SKM-1 (cell line): Measurements from ENCODE around the gene PFDN1.
A peak's percentile ranks its signal among the peaks of the same experiment; 100 is the strongest.

Experiments used
- DNase-seq: peaks from one replicate; lab custom pipeline; 2025; ENCODE audit not compliant: unreplicated experiment; lab: John Stamatoyannopoulos, UW

Gene PFDN1

GRCh38 chr5:140298183-140298601, 4.7 kb downstream of the PFDN1 start:
- no peak for DNase-seq

- no peak for DNase-seq
These were observed 5.6 kb downstream of the PFDN1 start for GRCh38 chr5:140297283-140297682.

- DNase-seq, result no peak
These were observed 6.6 kb downstream of the PFDN1 start for GRCh38 chr5:140296289-140296688.

- DNase-seq, result peak; percentile 15
These were observed 7.5 kb downstream of the PFDN1 start for GRCh38 chr5:140295414-140295813.

GRCh38 chr5:140294753-140295152, 8.1 kb downstream of the PFDN1 start:
- DNase-seq, result no peak

- no peak for DNase-seq
These were observed 9.1 kb downstream of the PFDN1 start for GRCh38 chr5:140293849-140294100.

- no peak for DNase-seq
These were observed 9.6 kb downstream of the PFDN1 start for GRCh38 chr5:140293091-140293848.

GRCh38 chr5:140292212-140293036, 10.5 kb downstream of the PFDN1 start:
- DNase-seq, result no peak

GRCh38 chr5:140287801-140288521, 14.9 kb downstream of the PFDN1 start:
- DNase-seq, result no peak

GRCh38 chr5:140286424-140286823, 16.5 kb downstream of the PFDN1 start:
- DNase-seq, result no peak

- DNase-seq, result no peak
These were observed 18.9 kb downstream of the PFDN1 start for GRCh38 chr5:140284013-140284412.

GRCh38 chr5:140282266-140282665, 20.6 kb downstream of the PFDN1 start:
- DNase-seq, result no peak

- no peak for DNase-seq
These were observed 27.1 kb downstream of the PFDN1 start for GRCh38 chr5:140275837-140276236.

GRCh38 chr5:140273401-140273877, 29.5 kb downstream of the PFDN1 start:
- DNase-seq, result peak; percentile 89

- DNase-seq, result no peak
These were observed 32.9 kb downstream of the PFDN1 start for GRCh38 chr5:140270008-140270407.

GRCh38 chr5:140267559-140268018, 35.3 kb downstream of the PFDN1 start:
- DNase-seq, result no peak

GRCh38 chr5:140267201-140267540, 35.7 kb downstream of the PFDN1 start:
- DNase-seq, result no peak

- DNase-seq, result no peak
These were observed 36.3 kb downstream of the PFDN1 start for GRCh38 chr5:140266471-140267200.

- DNase-seq, result no peak
These were observed 37.1 kb downstream of the PFDN1 start for GRCh38 chr5:140265845-140266244.

GRCh38 chr5:140262839-140263238, 40.1 kb downstream of the PFDN1 start:
- no peak for DNase-seq

GRCh38 chr5:140262221-140262620, 40.7 kb downstream of the PFDN1 start:
- DNase-seq, result no peak
